Stomach (tissue), 4 donors: ENCODE measurements around the gene SNN.

ENCODE experiments used
- CTCF ChIP-seq, 7 experiments: fragments of 450-650 bp in 4 of 7; fragments of 200-600 bp in 3 of 7; sonication (generic) in 3 of 7; IDR thresholded peaks; one replicate each; pipeline ENCODE4 v1.5.1; 2016 to 2019; ENCODE audit warnings: antibody characterized with exemption in 7 of 7, control low read depth in 2 of 7, mild to moderate bottlenecking in 1 of 7
- EP300 ChIP-seq: sonication (generic); formaldehyde crosslinking; IDR thresholded peaks from one replicate; pipeline ENCODE4 v1.6.1; 2017; ENCODE audit warnings: antibody characterized with exemption

- TF ChIP-seq CTCF (IDR thresholded peaks at IDR 0.05) (no peak), EP300 (no peak)
Observed at GRCh38 chr16:11627292-11627663, 41.0 kb upstream of the SNN start.
